Ovary (tissue), 3 donors: ENCODE measurements around the gene FCN1.

Source experiments
- CTCF ChIP-seq, 3 donors: fragments of 450-650 bp in 2 of 3; fragments of 200-600 bp in 1 of 3; IDR thresholded peaks; one replicate each; pipeline versions ENCODE4 v1.5.1 to v1.8.0; 2016 to 2022; ENCODE audit warnings: antibody characterized with exemption in 3 of 3, mild to moderate bottlenecking in 1 of 3
- POLR2A ChIP-seq: fragments of 450-650 bp; IDR thresholded peaks from one replicate; pipeline ENCODE4 v1.6.1; 2017; ENCODE audit warnings: antibody characterized with exemption, mild to moderate bottlenecking, moderate library complexity
- donor health status: DM: no; HTN: no; CAD: no.

- TF ChIP-seq CTCF (IDR thresholded peaks at IDR 0.05) (no peak), POLR2A (no peak)
These were observed 24.8 kb downstream of the FCN1 start for GRCh38 chr9:134892820-134893420.
